Measurements from ENCODE around the gene USP22. TPM values are rescaled to one million over a fixed set of nuclear protein-coding genes. Genes with fewer than 3 reads are reported as not detected.

USP22 gene
- total and polyA plus RNA-seq, 2 donors (not counting 3 experiments of a cell fraction or from before 2014, with no cell fraction given) = 204 to 260 TPM

- no peaks in the 10 kb centered on the region for H3K27me3 ChIP-seq (ENCODE audit: control insufficient read depth in 2 of 2, insufficient read depth in 2 of 2, low read length in 2 of 2)
- H3K4me1 ChIP-seq (ENCODE audit: control insufficient read depth, extremely low read depth, insufficient read depth, low read length) = no peaks in the 10 kb centered on the region
- intact Hi-C loops (cut with micrococcal nuclease) = no loop called here
- POLR2A ChIA-PET = interaction anchor here (0.7 kb wide), 1 partner anchor 546 kb away, joined by 5 read pairs; no protein-coding TSS in a partner anchor
- no peak for DNase-seq (ENCODE audit: low read depth, low spot score)
- no peak overlapping the region for H3K27ac ChIP-seq (ENCODE audit: insufficient read depth, low read depth, low read length)
- no peak overlapping the region for H3K9ac ChIP-seq (replicated peaks; ENCODE audit: extremely low read depth, insufficient read depth, low read length)
- no peak overlapping the region for H3K4me2 ChIP-seq (ENCODE audit: insufficient read depth, low read length)
- no peaks in the 10 kb centered on the region for H3K9me3 ChIP-seq (replicated peaks; ENCODE audit: control insufficient read depth, insufficient read depth, low read length)
- dilution Hi-C loops (cut with MboI; ENCODE audit: extremely low pct_ligation_motif_present, low sequenced_read_pairs) = no loop called here
- no peak overlapping the region for H2AFZ ChIP-seq (ENCODE audit: low read depth, low read length)
- no peak overlapping the region for H3K4me3 ChIP-seq (replicated peaks in 1 of 3; ENCODE audit: insufficient read depth in 1 of 3, low read depth in 1 of 3, low read length in 3 of 3)
- CTCF ChIA-PET = interaction anchor here (0.6 to 1.4 kb wide), 2 partner anchors 11 to 16 kb away, joined by 4 read pairs; no protein-coding TSS in a partner anchor
- peaks cover 33% of the 10 kb centered on the region for H3K79me2 ChIP-seq (ENCODE audit: control insufficient read depth, insufficient read depth, low read length)
- TF ChIP-seq POLR2AphosphoS5 (IDR thresholded peaks at IDR 0.05; ENCODE audit: insufficient read depth, low read depth, low read length) (no peak), CTCF (IDR thresholded peaks at IDR 0.05; ENCODE audit: extremely low read depth in 1 of 2, insufficient read depth in 1 of 2, low read depth in 1 of 2, low read length in 2 of 2) (no peak), GATA2 (IDR thresholded peaks at IDR 0.05; ENCODE audit: insufficient read depth, insufficient read length, low read depth, low read length) (no peak), EZH2 (IDR thresholded peaks at IDR 0.05; ENCODE audit: borderline replicate concordance, low read depth, low read length, severe bottlenecking) (no peak), JUN (IDR thresholded peaks at IDR 0.05; ENCODE audit: borderline replicate concordance, insufficient read depth, insufficient read length, low read depth) (no peak)
- no peaks in the 10 kb centered on the region for H3K9me1 ChIP-seq (replicated peaks; ENCODE audit: control insufficient read depth, extremely low read depth, insufficient read depth, low read length)
- peaks cover 59 to 71% of the 10 kb centered on the region in 2 experiments for H3K36me3 ChIP-seq (ENCODE audit: control insufficient read depth in 2 of 2, extremely low read depth in 1 of 2, insufficient read depth in 2 of 2, low read length in 2 of 2)
- no peak for FAIRE-seq
- no TSS peak for BruUV-seq (replicated peaks)
- no peaks in the 10 kb centered on the region for H4K20me1 ChIP-seq (replicated peaks; ENCODE audit: control insufficient read depth, extremely low read depth, insufficient read depth, low read length)
Measured at GRCh38 chr17:21004016-21004930, 38.5 kb downstream of the USP22 start.
